ENCODE results near the gene CD200.

The CD200 gene

GRCh38 chr3:112379020-112379690, 46.2 kb downstream of the CD200 start:
- TF ChIP-seq TAF1 (IDR thresholded peaks at IDR 0.05; ENCODE audit: borderline replicate concordance, low read depth, low read length) (no peak), POLR2AphosphoS5 (IDR thresholded peaks at IDR 0.05; ENCODE audit: low read depth, low read length) (no peak), POLR2A (IDR thresholded peaks at IDR 0.05; ENCODE audit: low read depth, low read length) (no peak)
- FAIRE-seq (no peak), DNase-seq (ENCODE audit: insufficient read length) (no peak)

- FAIRE-seq, result no peak
These were observed 49.0 kb downstream of the CD200 start for GRCh38 chr3:112381673-112382542.

GRCh38 chr3:112382543-112383160, 49.7 kb downstream of the CD200 start:
- FAIRE-seq (no peak), DNase-seq (ENCODE audit: insufficient read length) (no peak)
- TF ChIP-seq POLR2A (IDR thresholded peaks at IDR 0.05; ENCODE audit: low read depth, low read length), result no peak
- TF ChIP-seq POLR2AphosphoS5 (IDR thresholded peaks at IDR 0.05; ENCODE audit: low read depth, low read length), result no peak
- no peak for TF ChIP-seq TAF1 (IDR thresholded peaks at IDR 0.05; ENCODE audit: borderline replicate concordance, low read depth, low read length)

More at GRCh38 chr3:112381673-112382542, 49.0 kb downstream of the CD200 start:
- no peak for TF ChIP-seq POLR2A (IDR thresholded peaks at IDR 0.05; ENCODE audit: low read depth, low read length)
- no peak for TF ChIP-seq TAF1 (IDR thresholded peaks at IDR 0.05; ENCODE audit: borderline replicate concordance, low read depth, low read length)
- TF ChIP-seq POLR2AphosphoS5 (IDR thresholded peaks at IDR 0.05; ENCODE audit: low read depth, low read length), result no peak
- DNase-seq (ENCODE audit: insufficient read length), result no peak

- TF ChIP-seq TAF1 (IDR thresholded peaks at IDR 0.05; ENCODE audit: borderline replicate concordance, low read depth, low read length) (no peak), POLR2AphosphoS5 (IDR thresholded peaks at IDR 0.05; ENCODE audit: low read depth, low read length) (no peak), POLR2A (IDR thresholded peaks at IDR 0.05; ENCODE audit: low read depth, low read length) (no peak)
- no peak for DNase-seq (ENCODE audit: insufficient read length)
- FAIRE-seq, result no peak
These were observed 51.8 kb downstream of the CD200 start for GRCh38 chr3:112384769-112385168.

- no peak for FAIRE-seq
- TF ChIP-seq TAF1 (IDR thresholded peaks at IDR 0.05; ENCODE audit: borderline replicate concordance, low read depth, low read length) (no peak), POLR2AphosphoS5 (IDR thresholded peaks at IDR 0.05; ENCODE audit: low read depth, low read length) (no peak), POLR2A (IDR thresholded peaks at IDR 0.05; ENCODE audit: low read depth, low read length) (no peak)
- no peak for DNase-seq (ENCODE audit: insufficient read length)
These were observed 56.0 kb downstream of the CD200 start for GRCh38 chr3:112388972-112389371.

GRCh38 chr3:112389961-112390360, 57.0 kb downstream of the CD200 start:
- no peak for DNase-seq (ENCODE audit: insufficient read length)
- TF ChIP-seq POLR2A (IDR thresholded peaks at IDR 0.05; ENCODE audit: low read depth, low read length), result no peak
- no peak for TF ChIP-seq TAF1 (IDR thresholded peaks at IDR 0.05; ENCODE audit: borderline replicate concordance, low read depth, low read length)
- TF ChIP-seq POLR2AphosphoS5 (IDR thresholded peaks at IDR 0.05; ENCODE audit: low read depth, low read length), result no peak
- peak; percentile 50 for FAIRE-seq

GRCh38 chr3:112390783-112391641, 58.1 kb downstream of the CD200 start:
- TF ChIP-seq POLR2AphosphoS5 (IDR thresholded peaks at IDR 0.05; ENCODE audit: low read depth, low read length) (no peak), TAF1 (IDR thresholded peaks at IDR 0.05; ENCODE audit: borderline replicate concordance, low read depth, low read length) (no peak), POLR2A (IDR thresholded peaks at IDR 0.05; ENCODE audit: low read depth, low read length) (no peak)
- DNase-seq (ENCODE audit: insufficient read length), result no peak
- FAIRE-seq, result peak; percentile 57

GRCh38 chr3:112391648-112392047, 58.7 kb downstream of the CD200 start:
- DNase-seq (ENCODE audit: insufficient read length), result no peak
- peak; percentile 84 for FAIRE-seq
- TF ChIP-seq POLR2A (IDR thresholded peaks at IDR 0.05; ENCODE audit: low read depth, low read length) (no peak), TAF1 (IDR thresholded peaks at IDR 0.05; ENCODE audit: borderline replicate concordance, low read depth, low read length) (no peak), POLR2AphosphoS5 (IDR thresholded peaks at IDR 0.05; ENCODE audit: low read depth, low read length) (no peak)

GRCh38 chr3:112392393-112393359, 59.7 kb downstream of the CD200 start:
- FAIRE-seq (peak; percentile 33), DNase-seq (ENCODE audit: insufficient read length) (no peak)
- TF ChIP-seq POLR2A (IDR thresholded peaks at IDR 0.05; ENCODE audit: low read depth, low read length), result no peak
- no peak for TF ChIP-seq POLR2AphosphoS5 (IDR thresholded peaks at IDR 0.05; ENCODE audit: low read depth, low read length)
- TF ChIP-seq TAF1 (IDR thresholded peaks at IDR 0.05; ENCODE audit: borderline replicate concordance, low read depth, low read length), result no peak

GRCh38 chr3:112393360-112393728, 60.4 kb downstream of the CD200 start:
- FAIRE-seq, result no peak

More at GRCh38 chr3:112393360-112393728, 60.4 kb downstream of the CD200 start:
- TF ChIP-seq POLR2AphosphoS5 (IDR thresholded peaks at IDR 0.05; ENCODE audit: low read depth, low read length) (no peak), POLR2A (IDR thresholded peaks at IDR 0.05; ENCODE audit: low read depth, low read length) (no peak), TAF1 (IDR thresholded peaks at IDR 0.05; ENCODE audit: borderline replicate concordance, low read depth, low read length) (no peak)
- DNase-seq (ENCODE audit: insufficient read length), result no peak
